DMS53 treated with DMSO at 0.1 percent for 48 hours (cell line): Measurements from ENCODE around the gene TMEM198.

ENCODE experiments used
- DNase-seq: peaks from one replicate; lab custom pipeline; 2025; ENCODE audit not compliant: unreplicated experiment; lab: John Stamatoyannopoulos, UW

The TMEM198 gene

GRCh38 chr2:219575566-219576504 lies 32.0 kb downstream of the TMEM198 start:
- no peak for DNase-seq

GRCh38 chr2:219576505-219577388 lies 32.9 kb downstream of the TMEM198 start:
- DNase-seq = peak; percentile 39

GRCh38 chr2:219578811-219579613 lies 35.2 kb downstream of the TMEM198 start:
- DNase-seq = no peak

GRCh38 chr2:219581346-219581745 lies 37.5 kb downstream of the TMEM198 start:
- DNase-seq = no peak

- no peak for DNase-seq
Observed at GRCh38 chr2:219591091-219591490, 47.3 kb downstream of the TMEM198 start.

GRCh38 chr2:219592736-219593135 lies 48.9 kb downstream of the TMEM198 start:
- DNase-seq = no peak

GRCh38 chr2:219593154-219593553 lies 49.3 kb downstream of the TMEM198 start:
- DNase-seq = no peak

GRCh38 chr2:219595256-219595655 lies 51.4 kb downstream of the TMEM198 start:
- no peak for DNase-seq

GRCh38 chr2:219596954-219597551 lies 53.2 kb downstream of the TMEM198 start:
- no peak for DNase-seq

- peak; percentile 81 for DNase-seq
Observed at GRCh38 chr2:219597552-219598307, 53.9 kb downstream of the TMEM198 start, which contains the start of gene STK11IP. Gene STK11IP, plus strand, starts transcription at chr2:219597857. Its CDS starts 263 bp downstream, at chr2:219598120.

GRCh38 chr2:219598308-219599078 lies 54.7 kb downstream of the TMEM198 start:
- DNase-seq = no peak
